Neuron (in vitro differentiated cells): ENCODE data around the gene MPI.

ENCODE experiments used
- H2AFZ ChIP-seq: one replicate; pipeline ENCODE4 v1.6.1; 2013; ENCODE audit warnings: low read depth, mild to moderate bottlenecking, inconsistent platforms, low read length, moderate library complexity
- H3K27me3 ChIP-seq: one replicate; pipeline ENCODE4 v1.6.1; 2013; ENCODE audit warnings: low read length; ENCODE audit not compliant: insufficient read depth
- H3K36me3 ChIP-seq: one replicate; pipeline ENCODE4 v1.6.1; 2013; ENCODE audit warnings: low read length; ENCODE audit not compliant: insufficient read depth
- H3K4me1 ChIP-seq: one replicate; pipeline ENCODE4 v1.6.1; 2013; ENCODE audit warnings: low read length; ENCODE audit not compliant: insufficient read depth
- H3K4me3 ChIP-seq: 2 replicates; pipeline ENCODE4 v1.5.1; 2013; ENCODE audit warnings: mild to moderate bottlenecking, low read length, moderate library complexity
- H3K9me3 ChIP-seq: one replicate; pipeline ENCODE4 v1.6.1; 2013; ENCODE audit warnings: low read length

Gene MPI

GRCh38 chr15:74937590-74938371, 47.9 kb downstream of the MPI start, which contains the start of gene COX5A:
Gene COX5A (minus strand): TSS chr15:74938073. CDS start chr15:74938014, 59 bp downstream.
- Histone ChIP-seq H2AFZ (peak within 1 kb of the TSS; percentile 36), H3K27me3 (no peaks in the 10 kb centered on the region), H3K9me3 (no peaks in the 10 kb centered on the region), H3K36me3 (peaks cover 2% of the 10 kb centered on the region), H3K4me3 (peak within 1 kb of the TSS; percentile 72), H3K4me1 (peaks cover 8% of the 10 kb centered on the region)

GRCh38 chr15:74950078-74950908, 60.5 kb downstream of the MPI start:
- no peaks in the 10 kb centered on the region for H3K9me3 ChIP-seq
- no peaks in the 10 kb centered on the region for H3K36me3 ChIP-seq
- no peak overlapping the region for H3K4me3 ChIP-seq
- no peak overlapping the region for H2AFZ ChIP-seq
- H3K4me1 ChIP-seq, result peaks cover 2% of the 10 kb centered on the region
- no peaks in the 10 kb centered on the region for H3K27me3 ChIP-seq

- Histone ChIP-seq H3K36me3 (no peaks in the 10 kb centered on the region), H2AFZ (no peak overlapping the region), H3K27me3 (peaks cover 5% of the 10 kb centered on the region), H3K4me1 (peaks cover 2% of the 10 kb centered on the region), H3K4me3 (no peak overlapping the region), H3K9me3 (peaks cover 4% of the 10 kb centered on the region)
Observed at GRCh38 chr15:74951006-74951405, 61.2 kb downstream of the MPI start.
